ENCODE results near the gene ST7.

Gene ST7

GRCh38 chr7:116979430-116979829, 26.1 kb downstream of the ST7 start:
- no peak for DNase-seq (ENCODE audit: low spot score)

GRCh38 chr7:116980354-116980753, 27.1 kb downstream of the ST7 start:
- DNase-seq (ENCODE audit: low spot score): no peak

- DNase-seq (ENCODE audit: low spot score): no peak
These were observed 28.6 kb downstream of the ST7 start for GRCh38 chr7:116981939-116982338.

GRCh38 chr7:116984511-116984910, 31.2 kb downstream of the ST7 start:
- DNase-seq (ENCODE audit: low spot score): no peak

GRCh38 chr7:116984917-116985316, 31.6 kb downstream of the ST7 start:
- peak; percentile 27 for DNase-seq (ENCODE audit: low spot score)

- DNase-seq (ENCODE audit: low spot score): no peak
These were observed 32.3 kb downstream of the ST7 start for GRCh38 chr7:116985575-116985974.

- no peak for DNase-seq (ENCODE audit: low spot score)
These were observed 33.6 kb downstream of the ST7 start for GRCh38 chr7:116986611-116987565.

GRCh38 chr7:116988363-116988989, 35.2 kb downstream of the ST7 start:
- DNase-seq (ENCODE audit: low spot score): no peak

GRCh38 chr7:116990056-116990455, 36.8 kb downstream of the ST7 start:
- no peak for DNase-seq (ENCODE audit: low spot score)

- DNase-seq (ENCODE audit: low spot score): no peak
These were observed 37.9 kb downstream of the ST7 start for GRCh38 chr7:116991233-116991632.

- no peak for DNase-seq (ENCODE audit: low spot score)
These were observed 41.3 kb downstream of the ST7 start for GRCh38 chr7:116994611-116995010.

GRCh38 chr7:116997972-116998371, 44.7 kb downstream of the ST7 start:
- no peak for DNase-seq (ENCODE audit: low spot score)

GRCh38 chr7:116998567-116999175, 45.4 kb downstream of the ST7 start:
- no peak for DNase-seq (ENCODE audit: low spot score)

GRCh38 chr7:116999311-116999710, 46.0 kb downstream of the ST7 start:
- DNase-seq (ENCODE audit: low spot score): no peak

- DNase-seq (ENCODE audit: low spot score): no peak
These were observed 48.0 kb downstream of the ST7 start for GRCh38 chr7:117001283-117001682.

- DNase-seq (ENCODE audit: low spot score): no peak
These were observed 51.6 kb downstream of the ST7 start for GRCh38 chr7:117004899-117005298.

GRCh38 chr7:117005449-117005848, 52.1 kb downstream of the ST7 start:
- DNase-seq (ENCODE audit: low spot score): no peak

GRCh38 chr7:117006907-117007684, 53.8 kb downstream of the ST7 start:
- DNase-seq (ENCODE audit: low spot score): no peak

- no peak for DNase-seq (ENCODE audit: low spot score)
These were observed 55.0 kb downstream of the ST7 start for GRCh38 chr7:117008118-117008885.

GRCh38 chr7:117008886-117009531, 55.7 kb downstream of the ST7 start:
- no peak for DNase-seq (ENCODE audit: low spot score)
